Ishikawa (cell line): Measurements from ENCODE around the gene TM6SF1.

Experiments used
- CEBPB ChIP-seq: IDR thresholded peaks from 2 replicates; pipeline ENCODE4 v1.6.1; 2012
- CREB1 ChIP-seq: IDR thresholded peaks from 2 replicates; pipeline ENCODE4 v1.6.1; 2012; ENCODE audit warnings: low read depth
- EGR1 ChIP-seq: IDR thresholded peaks from 2 replicates; pipeline ENCODE4 v1.6.1; 2012
- EP300 ChIP-seq: IDR thresholded peaks from 2 replicates; pipeline ENCODE4 v1.6.1; 2012; ENCODE audit warnings: borderline replicate concordance
- FOXM1 ChIP-seq: IDR thresholded peaks from 2 replicates; pipeline ENCODE4 v1.6.1; 2012; ENCODE audit warnings: low read depth, borderline replicate concordance
- NFIC ChIP-seq: IDR thresholded peaks from 2 replicates; pipeline ENCODE4 v1.6.1; 2012
- RAD21 ChIP-seq: IDR thresholded peaks from 2 replicates; pipeline ENCODE4 v1.6.1; 2012; ENCODE audit warnings: low read depth
- TAF1 ChIP-seq: IDR thresholded peaks from 2 replicates; pipeline ENCODE4 v1.6.1; 2012; ENCODE audit warnings: low read depth, mild to moderate bottlenecking
- TCF12 ChIP-seq: IDR thresholded peaks from 2 replicates; pipeline ENCODE4 v1.6.1; 2012; ENCODE audit warnings: low read depth
- TEAD4 ChIP-seq: IDR thresholded peaks from 2 replicates; pipeline ENCODE4 v1.6.1; 2012
- YY1 ChIP-seq: IDR thresholded peaks from 2 replicates; pipeline ENCODE4 v1.6.1; 2012; ENCODE audit warnings: low read depth
- ZBTB7A ChIP-seq: IDR thresholded peaks from 2 replicates; pipeline ENCODE4 v1.6.1; 2012; ENCODE audit warnings: low read depth
- TF ChIP-seq, protein P1 (sequence below): IDR thresholded peaks from 2 replicates; pipeline ENCODE4 v1.6.1; 2012
- TF ChIP-seq, protein P2 (sequence below): IDR thresholded peaks from 2 replicates; pipeline ENCODE4 v1.6.1; 2012; ENCODE audit warnings: low read depth, mild to moderate bottlenecking
- TF ChIP-seq, protein P3 (sequence below): IDR thresholded peaks from 2 replicates; pipeline ENCODE4 v1.6.1; 2012

The TM6SF1 gene

DNA sequence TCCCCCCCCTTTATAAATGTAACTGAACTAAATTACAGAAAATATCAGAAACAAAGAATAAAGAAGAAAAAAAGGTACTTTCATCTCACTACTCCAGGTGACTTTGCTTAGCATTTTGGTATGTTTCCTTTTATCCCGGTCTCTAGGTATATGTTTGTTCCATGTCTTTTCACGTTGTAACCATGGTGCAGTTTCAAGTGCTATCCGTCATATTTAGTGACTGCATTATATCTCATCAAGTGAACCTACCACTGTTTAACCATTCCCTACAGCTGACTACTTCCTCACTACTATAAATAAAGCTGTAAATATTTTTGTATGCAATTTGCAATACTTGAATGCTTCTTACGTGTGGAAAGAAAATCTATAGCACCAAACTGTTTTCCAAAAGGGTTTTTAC, 42.6 kb upstream of the TM6SF1 start:
- TF ChIP-seq TCF12 (no peak), TEAD4 (no peak)

DNA sequence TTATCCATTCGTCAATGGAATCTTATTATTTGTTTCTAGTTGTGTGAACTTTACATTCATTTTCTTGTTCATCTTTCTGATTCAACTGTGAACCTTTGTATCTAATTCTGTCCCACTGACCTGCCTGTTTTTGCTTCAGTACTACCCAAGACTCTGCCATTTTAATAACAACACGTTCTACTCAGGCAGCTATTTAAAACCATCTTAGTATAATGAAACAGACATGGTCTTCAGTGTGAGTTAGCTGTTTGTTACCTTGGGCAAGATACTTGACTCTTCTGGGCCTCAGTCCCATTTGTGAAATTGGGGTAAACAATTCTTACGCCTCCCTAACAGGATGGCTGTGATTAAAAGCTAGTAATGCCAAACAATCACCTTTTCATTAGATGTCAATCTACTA, 42.0 kb upstream of the TM6SF1 start:
- no peak for TF ChIP-seq ZBTB7A
- no peak for TF ChIP-seq YY1
- TF ChIP-seq, protein P1, sequence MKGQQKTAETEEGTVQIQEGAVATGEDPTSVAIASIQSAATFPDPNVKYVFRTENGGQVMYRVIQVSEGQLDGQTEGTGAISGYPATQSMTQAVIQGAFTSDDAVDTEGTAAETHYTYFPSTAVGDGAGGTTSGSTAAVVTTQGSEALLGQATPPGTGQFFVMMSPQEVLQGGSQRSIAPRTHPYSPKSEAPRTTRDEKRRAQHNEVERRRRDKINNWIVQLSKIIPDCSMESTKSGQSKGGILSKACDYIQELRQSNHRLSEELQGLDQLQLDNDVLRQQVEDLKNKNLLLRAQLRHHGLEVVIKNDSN = no peak
- TF ChIP-seq NFIC = no peak
- TF ChIP-seq TEAD4 = no peak
- TF ChIP-seq, protein P2, sequence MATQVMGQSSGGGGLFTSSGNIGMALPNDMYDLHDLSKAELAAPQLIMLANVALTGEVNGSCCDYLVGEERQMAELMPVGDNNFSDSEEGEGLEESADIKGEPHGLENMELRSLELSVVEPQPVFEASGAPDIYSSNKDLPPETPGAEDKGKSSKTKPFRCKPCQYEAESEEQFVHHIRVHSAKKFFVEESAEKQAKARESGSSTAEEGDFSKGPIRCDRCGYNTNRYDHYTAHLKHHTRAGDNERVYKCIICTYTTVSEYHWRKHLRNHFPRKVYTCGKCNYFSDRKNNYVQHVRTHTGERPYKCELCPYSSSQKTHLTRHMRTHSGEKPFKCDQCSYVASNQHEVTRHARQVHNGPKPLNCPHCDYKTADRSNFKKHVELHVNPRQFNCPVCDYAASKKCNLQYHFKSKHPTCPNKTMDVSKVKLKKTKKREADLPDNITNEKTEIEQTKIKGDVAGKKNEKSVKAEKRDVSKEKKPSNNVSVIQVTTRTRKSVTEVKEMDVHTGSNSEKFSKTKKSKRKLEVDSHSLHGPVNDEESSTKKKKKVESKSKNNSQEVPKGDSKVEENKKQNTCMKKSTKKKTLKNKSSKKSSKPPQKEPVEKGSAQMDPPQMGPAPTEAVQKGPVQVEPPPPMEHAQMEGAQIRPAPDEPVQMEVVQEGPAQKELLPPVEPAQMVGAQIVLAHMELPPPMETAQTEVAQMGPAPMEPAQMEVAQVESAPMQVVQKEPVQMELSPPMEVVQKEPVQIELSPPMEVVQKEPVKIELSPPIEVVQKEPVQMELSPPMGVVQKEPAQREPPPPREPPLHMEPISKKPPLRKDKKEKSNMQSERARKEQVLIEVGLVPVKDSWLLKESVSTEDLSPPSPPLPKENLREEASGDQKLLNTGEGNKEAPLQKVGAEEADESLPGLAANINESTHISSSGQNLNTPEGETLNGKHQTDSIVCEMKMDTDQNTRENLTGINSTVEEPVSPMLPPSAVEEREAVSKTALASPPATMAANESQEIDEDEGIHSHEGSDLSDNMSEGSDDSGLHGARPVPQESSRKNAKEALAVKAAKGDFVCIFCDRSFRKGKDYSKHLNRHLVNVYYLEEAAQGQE = no peak
- no peak for TF ChIP-seq EGR1
- TF ChIP-seq RAD21 = no peak
- no peak for TF ChIP-seq EP300
- no peak for TF ChIP-seq CEBPB
- TF ChIP-seq FOXM1 = no peak
- no peak for TF ChIP-seq TAF1
- no peak for TF ChIP-seq CREB1
- no peak for TF ChIP-seq TCF12
- TF ChIP-seq, protein P3, sequence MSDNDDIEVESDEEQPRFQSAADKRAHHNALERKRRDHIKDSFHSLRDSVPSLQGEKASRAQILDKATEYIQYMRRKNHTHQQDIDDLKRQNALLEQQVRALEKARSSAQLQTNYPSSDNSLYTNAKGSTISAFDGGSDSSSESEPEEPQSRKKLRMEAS = no peak

DNA sequence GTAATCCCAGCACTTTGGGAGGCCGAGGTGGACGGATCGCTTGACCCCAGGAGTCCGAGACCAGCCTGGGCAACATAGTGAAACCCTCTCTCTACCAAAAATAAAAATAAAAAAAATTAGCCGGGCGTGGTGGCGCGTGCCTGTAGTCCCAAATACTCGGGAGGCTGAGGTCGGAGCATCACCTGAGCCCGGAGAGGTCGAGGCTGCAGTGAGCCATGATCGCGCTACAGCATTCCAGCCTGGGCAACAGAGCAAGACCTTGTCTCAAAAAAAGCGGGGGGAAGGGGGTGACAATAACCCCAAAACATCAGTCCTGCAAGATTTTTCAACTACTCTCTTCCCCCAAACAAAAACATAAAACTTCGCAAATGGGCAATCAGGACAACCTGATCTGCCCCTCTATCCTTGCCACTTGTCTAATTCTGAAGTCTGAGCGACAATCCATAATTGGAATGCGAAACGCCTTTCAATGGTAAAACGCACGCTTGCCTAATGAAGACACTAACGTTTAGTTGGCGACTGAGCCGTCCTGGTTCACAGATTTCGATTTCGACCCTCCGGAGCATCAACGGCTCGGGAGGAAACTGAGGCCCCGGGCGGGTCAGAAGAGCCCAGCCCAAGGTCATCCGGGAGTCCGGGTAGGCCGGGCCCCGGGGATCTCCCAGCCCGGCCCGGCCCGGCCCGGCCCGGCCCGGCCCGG, 41.3 kb upstream of the TM6SF1 start:
- TF ChIP-seq RAD21 (no peak), ZBTB7A (no peak), YY1 (no peak), NFIC (no peak), TAF1 (no peak), CREB1 (no peak), CEBPB (no peak), TEAD4 (no peak), EGR1 (no peak)
- TF ChIP-seq, protein P1 = no peak
- TF ChIP-seq, protein P2 = no peak

DNA sequence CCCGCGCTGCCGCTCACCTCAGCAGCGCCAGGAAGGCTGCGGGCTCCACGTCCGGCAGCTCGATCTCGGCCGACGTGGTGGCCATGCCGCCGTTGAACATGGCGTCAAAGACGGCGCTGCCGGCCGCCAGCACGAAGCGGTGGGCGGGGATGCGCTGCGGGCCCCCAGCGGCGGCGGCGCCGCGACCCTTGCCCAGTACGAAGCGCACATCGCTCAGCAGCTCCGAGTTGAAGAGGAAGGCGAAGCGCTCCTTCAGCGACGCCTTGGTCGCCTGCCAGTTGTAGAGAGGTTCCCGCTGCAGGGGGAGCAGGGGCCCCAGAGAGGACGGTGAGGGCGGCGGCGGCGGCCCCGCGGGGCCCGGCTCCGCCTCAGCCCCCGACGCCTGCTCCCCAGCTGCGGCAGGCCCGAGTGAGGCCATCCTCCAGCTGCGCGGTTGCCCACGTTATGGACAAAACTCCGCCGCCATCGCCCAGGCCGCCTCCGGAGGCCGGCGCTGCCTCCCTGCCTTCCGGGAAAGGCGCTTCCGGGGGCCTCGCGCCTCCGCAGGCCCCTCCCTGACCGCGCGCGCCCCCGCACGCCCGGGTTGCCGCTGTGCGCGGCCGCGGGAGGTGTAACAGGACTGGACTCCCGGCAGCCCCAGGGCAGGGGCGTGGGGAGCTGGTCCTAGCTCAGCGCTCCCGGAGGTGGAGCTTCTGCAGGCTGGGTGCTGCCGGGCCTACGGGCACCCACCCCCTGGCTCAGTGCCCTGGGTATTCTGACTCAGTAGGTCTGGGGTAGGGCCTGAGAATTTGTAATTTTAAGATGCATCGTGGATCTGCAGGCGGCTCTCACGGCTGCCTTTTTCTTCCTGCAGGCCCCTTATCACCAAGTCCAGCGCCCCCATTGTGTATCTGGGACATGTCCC, 40.5 kb upstream of the TM6SF1 start, which contains the start of gene BTBD1:
Gene BTBD1 (minus strand): TSS at position 519 of the 904 bp plus-strand sequence. CDS start 101 bp downstream, at position 418.
- TF ChIP-seq FOXM1 (no peak), TCF12 (peak; percentile 37; the same call in 1 of the 2 replicates), ZBTB7A (no peak), NFIC (peak; percentile 72), RAD21 (no peak), TAF1 (peak; percentile 76), CREB1 (no peak), CEBPB (no peak), EP300 (peak; percentile 24; the same call in 1 of the 2 replicates), YY1 (peak; percentile 72), TEAD4 (no peak), EGR1 (peak; percentile 96)
- TF ChIP-seq, protein P1 = no peak
- TF ChIP-seq, protein P3 = peak; percentile 51; the same call in 1 of the 2 replicates
- TF ChIP-seq, protein P2 = no peak
